ENCODE results near the gene MYO18A.
"Not testable (repeated sequence)": the region's sequence is repeated elsewhere in the genome, so short reads cannot be mapped to it uniquely, and the experiment has no call there.

Gene MYO18A

DNA sequence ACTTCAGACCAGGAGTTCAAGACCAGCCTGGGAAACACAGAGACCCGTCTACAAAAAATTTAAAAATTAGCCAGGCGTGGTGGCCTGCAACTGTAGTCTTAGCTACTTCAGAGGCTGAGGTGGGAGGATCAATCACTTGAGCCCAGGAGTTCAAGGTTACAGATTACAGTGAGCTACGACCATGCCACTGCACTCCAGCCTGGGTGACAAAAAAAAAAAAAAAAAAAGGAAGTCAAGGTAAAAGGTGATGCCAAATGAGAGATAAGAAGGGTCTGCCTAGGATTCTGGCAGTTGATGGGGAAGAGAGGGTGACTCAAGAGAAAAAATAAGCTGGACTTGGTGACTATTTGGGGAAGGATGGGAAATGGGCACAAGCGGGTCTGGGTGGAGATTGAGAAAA lies 32.5 kb downstream of the MYO18A start:
- H2AFZ ChIP-seq (ENCODE audit: low read depth, low read length): no peak overlapping the region
- peaks cover 41% of the 10 kb centered on the region for H3K4me1 ChIP-seq (ENCODE audit: low read length)
- H3K27me3 ChIP-seq (ENCODE audit: low read depth, low read length): no peaks in the 10 kb centered on the region
- H3K79me2 ChIP-seq (ENCODE audit: low read length): no peaks in the 10 kb centered on the region
- H3K4me2 ChIP-seq (ENCODE audit: low read length): no peak overlapping the region
- H4K20me1 ChIP-seq (ENCODE audit: insufficient read depth, low read length): no peaks in the 10 kb centered on the region
- H3K9ac ChIP-seq (ENCODE audit: low read length): no peak overlapping the region
- TF ChIP-seq, protein P1, sequence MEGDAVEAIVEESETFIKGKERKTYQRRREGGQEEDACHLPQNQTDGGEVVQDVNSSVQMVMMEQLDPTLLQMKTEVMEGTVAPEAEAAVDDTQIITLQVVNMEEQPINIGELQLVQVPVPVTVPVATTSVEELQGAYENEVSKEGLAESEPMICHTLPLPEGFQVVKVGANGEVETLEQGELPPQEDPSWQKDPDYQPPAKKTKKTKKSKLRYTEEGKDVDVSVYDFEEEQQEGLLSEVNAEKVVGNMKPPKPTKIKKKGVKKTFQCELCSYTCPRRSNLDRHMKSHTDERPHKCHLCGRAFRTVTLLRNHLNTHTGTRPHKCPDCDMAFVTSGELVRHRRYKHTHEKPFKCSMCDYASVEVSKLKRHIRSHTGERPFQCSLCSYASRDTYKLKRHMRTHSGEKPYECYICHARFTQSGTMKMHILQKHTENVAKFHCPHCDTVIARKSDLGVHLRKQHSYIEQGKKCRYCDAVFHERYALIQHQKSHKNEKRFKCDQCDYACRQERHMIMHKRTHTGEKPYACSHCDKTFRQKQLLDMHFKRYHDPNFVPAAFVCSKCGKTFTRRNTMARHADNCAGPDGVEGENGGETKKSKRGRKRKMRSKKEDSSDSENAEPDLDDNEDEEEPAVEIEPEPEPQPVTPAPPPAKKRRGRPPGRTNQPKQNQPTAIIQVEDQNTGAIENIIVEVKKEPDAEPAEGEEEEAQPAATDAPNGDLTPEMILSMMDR (IDR thresholded peaks at IDR 0.05; ENCODE audit: low read depth, low read length): no peak
- no peak for TF ChIP-seq EZH2phosphoT487 (IDR thresholded peaks at IDR 0.05; ENCODE audit: low read depth)
- H3K9me3 ChIP-seq (ENCODE audit: insufficient read depth, low read length): no peaks in the 10 kb centered on the region
- H3K4me3 ChIP-seq (ENCODE audit: low read length): no peak overlapping the region
- H3K36me3 ChIP-seq (replicated peaks; ENCODE audit: low read depth, low read length): no peaks in the 10 kb centered on the region
- no peak overlapping the region for H3K27ac ChIP-seq (ENCODE audit: low read length)

DNA sequence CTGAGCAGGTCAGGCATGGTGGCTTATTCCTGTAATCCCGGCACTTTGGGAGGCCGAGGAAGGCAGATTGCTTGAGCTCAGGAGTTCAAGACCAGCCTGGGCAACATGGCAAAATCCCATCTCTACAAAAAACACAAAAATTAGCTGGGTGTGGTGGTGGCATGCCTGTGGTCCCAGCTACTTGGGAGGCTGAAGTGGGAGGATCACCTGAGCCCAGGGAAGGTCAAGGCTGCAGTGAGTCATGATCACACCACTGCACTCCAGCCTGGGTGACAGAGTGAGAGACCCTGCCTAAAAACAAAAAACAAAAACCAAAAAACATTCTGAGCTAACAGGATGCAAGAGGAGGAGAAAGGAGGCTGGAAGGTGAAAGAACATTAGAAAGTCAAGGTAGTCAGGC lies 33.0 kb downstream of the MYO18A start:
- H3K4me2 ChIP-seq (ENCODE audit: low read length); H3K4me3 ChIP-seq (ENCODE audit: low read length): not testable (repeated sequence)
- peaks cover 41% of the 10 kb centered on the region for H3K4me1 ChIP-seq (ENCODE audit: low read length)

DNA sequence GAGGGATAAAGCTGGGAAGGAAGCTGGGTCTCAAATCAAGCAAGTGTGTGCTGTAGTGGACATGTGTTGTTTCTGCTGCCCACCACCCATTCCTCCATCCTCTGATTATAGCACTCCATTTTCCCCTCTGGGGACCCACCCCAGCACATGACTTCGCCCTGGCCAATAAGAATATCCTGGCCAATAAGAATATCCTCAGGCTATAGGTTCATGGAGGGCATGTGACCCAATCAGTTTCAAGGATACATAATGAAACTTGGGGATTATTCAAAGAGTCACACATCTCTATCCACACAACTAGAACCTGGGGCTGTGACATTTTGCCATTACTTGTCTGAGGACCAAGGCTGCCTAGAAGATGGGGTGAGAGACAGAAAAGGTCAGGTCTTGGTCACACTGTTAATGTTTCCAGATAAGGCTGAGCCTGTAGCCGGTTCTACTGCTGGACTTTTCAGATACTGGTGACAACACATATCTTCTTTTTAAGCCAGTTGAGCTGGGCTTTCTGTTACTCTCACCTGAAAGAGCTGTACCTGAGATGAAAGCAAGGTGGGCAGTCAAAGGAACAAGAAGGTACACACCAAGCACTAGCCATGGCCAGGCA lies 33.7 kb downstream of the MYO18A start:
- Histone ChIP-seq H3K9me3 (ENCODE audit: insufficient read depth, low read length) (no peaks in the 10 kb centered on the region), H2AFZ (ENCODE audit: low read depth, low read length) (no peak overlapping the region), H3K4me2 (ENCODE audit: low read length) (no peak overlapping the region), H3K27me3 (ENCODE audit: low read depth, low read length) (no peaks in the 10 kb centered on the region), H3K36me3 (replicated peaks; ENCODE audit: low read depth, low read length) (no peaks in the 10 kb centered on the region), H3K27ac (ENCODE audit: low read length) (no peak overlapping the region), H4K20me1 (ENCODE audit: insufficient read depth, low read length) (no peaks in the 10 kb centered on the region), H3K4me3 (ENCODE audit: low read length) (no peak overlapping the region), H3K79me2 (ENCODE audit: low read length) (no peaks in the 10 kb centered on the region), H3K9ac (ENCODE audit: low read length) (no peak overlapping the region), H3K4me1 (ENCODE audit: low read length) (peaks cover 43% of the 10 kb centered on the region)
- TF ChIP-seq EZH2phosphoT487 (IDR thresholded peaks at IDR 0.05; ENCODE audit: low read depth): no peak
- TF ChIP-seq, protein P1 (IDR thresholded peaks at IDR 0.05; ENCODE audit: low read depth, low read length): no peak

More for the DNA sequence above, 33.0 kb downstream of the MYO18A start:
- H3K27me3 ChIP-seq (ENCODE audit: low read depth, low read length); H3K9me3 ChIP-seq (ENCODE audit: insufficient read depth, low read length); H3K27ac ChIP-seq (ENCODE audit: low read length); H3K79me2 ChIP-seq (ENCODE audit: low read length); H3K9ac ChIP-seq (ENCODE audit: low read length); H3K36me3 ChIP-seq (replicated peaks; ENCODE audit: low read depth, low read length); H2AFZ ChIP-seq (ENCODE audit: low read depth, low read length); H4K20me1 ChIP-seq (ENCODE audit: insufficient read depth, low read length): not testable (repeated sequence)

DNA sequence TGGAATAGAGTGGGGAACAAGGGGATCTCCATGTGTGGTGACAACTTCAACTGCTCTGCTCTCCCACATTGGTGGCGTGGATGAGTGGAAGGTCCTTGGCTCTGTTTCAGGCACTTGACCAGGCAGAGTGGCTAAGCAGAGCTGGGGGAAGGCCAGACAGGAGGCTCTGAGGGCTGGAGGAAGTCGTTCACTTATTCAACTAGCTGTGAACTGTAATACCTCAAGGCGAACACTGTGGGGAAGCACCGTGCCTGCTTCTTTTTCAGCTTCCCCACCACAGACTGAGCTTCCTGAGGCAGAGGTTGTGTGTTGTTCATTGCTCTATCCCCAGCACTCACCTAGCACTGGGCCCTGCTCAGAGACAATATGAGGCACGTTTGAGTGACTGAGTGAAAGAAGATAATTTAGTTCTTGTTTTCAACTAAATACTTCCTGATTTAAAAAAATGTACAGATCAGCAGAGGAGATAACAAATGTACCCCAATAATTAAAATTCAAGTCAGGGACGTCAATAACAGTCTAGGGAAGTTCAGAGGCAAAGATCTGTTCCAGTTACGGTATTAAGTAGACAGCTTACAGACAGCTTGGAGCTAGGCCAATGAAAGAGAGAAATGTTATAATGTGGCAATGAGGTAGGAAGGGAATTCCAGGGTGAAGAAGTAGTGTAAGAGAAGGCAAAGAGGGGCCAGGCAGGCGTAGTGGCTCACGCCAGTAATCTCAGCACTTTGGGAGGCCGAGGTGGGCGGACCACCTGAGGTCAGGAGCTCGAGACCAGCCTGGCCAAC lies 34.7 kb downstream of the MYO18A start:
- Histone ChIP-seq H3K79me2 (ENCODE audit: low read length) (no peaks in the 10 kb centered on the region), H3K9ac (ENCODE audit: low read length) (peak overlapping the region; percentile 49), H3K4me1 (ENCODE audit: low read length) (peaks cover 50% of the 10 kb centered on the region)

More for the DNA sequence above, 34.7 kb downstream of the MYO18A start:
- Histone ChIP-seq H2AFZ (ENCODE audit: low read depth, low read length) (no peak overlapping the region), H3K27ac (ENCODE audit: low read length) (peak overlapping the region; percentile 59), H3K9me3 (ENCODE audit: insufficient read depth, low read length) (no peaks in the 10 kb centered on the region), H4K20me1 (ENCODE audit: insufficient read depth, low read length) (no peaks in the 10 kb centered on the region), H3K36me3 (replicated peaks; ENCODE audit: low read depth, low read length) (no peaks in the 10 kb centered on the region), H3K27me3 (ENCODE audit: low read depth, low read length) (no peaks in the 10 kb centered on the region), H3K4me2 (ENCODE audit: low read length) (peak overlapping the region; percentile 65), H3K4me3 (ENCODE audit: low read length) (0 out of 2 replicates have a peak overlapping the region, but pooled peaks have one; percentile 19)
- TF ChIP-seq, protein P1 (IDR thresholded peaks at IDR 0.05; ENCODE audit: low read depth, low read length): peak; percentile 52
- TF ChIP-seq EZH2phosphoT487 (IDR thresholded peaks at IDR 0.05; ENCODE audit: low read depth): no peak
